GM23338 (cell line): Measurements from ENCODE around the gene PHACTR2.

Experiments
- CREB1 ChIP-seq: fragments of 250-450 bp; sonication (Bioruptor Pico); IDR thresholded peaks from 2 replicates; pipeline ENCODE4 v1.5.0; 2020; ENCODE audit warnings: low read depth, mild to moderate bottlenecking, moderate library complexity
- CTCF ChIP-seq, 2 experiments: fragments of 200-600 bp in 1 of 2; sonication (generic) in 1 of 2; conservative IDR thresholded peaks; 2 replicates each; pipeline versions ENCODE4 v1.5.1 to v1.6.1; 2016 to 2017; ENCODE audit warnings: antibody characterized with exemption in 2 of 2, low read depth in 2 of 2, mild to moderate bottlenecking in 2 of 2, moderate library complexity in 1 of 2
- EZH2 ChIP-seq: fragments of 200-600 bp; sonication (generic); IDR thresholded peaks from one replicate; pipeline ENCODE4 v1.8.0; 2017; ENCODE audit warnings: antibody characterized with exemption, mild to moderate bottlenecking, low read depth; ENCODE audit not compliant: unreplicated experiment
- EZH2phosphoT487 ChIP-seq: fragments of 200-600 bp; sonication (generic); IDR thresholded peaks from one replicate; pipeline ENCODE4 v1.8.1; 2018; ENCODE audit warnings: antibody characterized with exemption; ENCODE audit not compliant: unreplicated experiment
- JUNB ChIP-seq: IDR thresholded peaks from one replicate; pipeline ENCODE4 v1.6.1; 2016; ENCODE audit warnings: antibody characterized with exemption; ENCODE audit not compliant: unreplicated experiment
- POLR2AphosphoS5 ChIP-seq: IDR thresholded peaks from 2 replicates; pipeline ENCODE4 v1.6.1; 2016; ENCODE audit warnings: antibody characterized with exemption, low read depth
- REST ChIP-seq: IDR thresholded peaks from one replicate; pipeline ENCODE4 v1.6.1; 2018; ENCODE audit warnings: antibody characterized with exemption; ENCODE audit not compliant: unreplicated experiment

- TF ChIP-seq CTCF (conservative IDR thresholded peaks at IDR 0.05; ENCODE audit: low read depth in 2 of 2) (no peak), POLR2AphosphoS5 (no peak), CREB1 (CRISPR knock-in tag) (no peak), REST (no peak), EZH2 (no peak), JUNB (no peak), EZH2phosphoT487 (no peak)
Observed at GRCh38 chr6:143696664-143697000, 18.9 kb downstream of the PHACTR2 start.
